CD4-positive, alpha-beta T cell treated with Interleukin-1 beta for 1 hour (primary cell): Measurements from ENCODE around the gene RIPOR2.

Experiments used
- DNase-seq, 2 donors: peaks; one replicate each; pipeline ENCODE4 v3.0.0-alpha.2; 2020 to 2022

Gene RIPOR2

GRCh38 chr6:24844061-24844460, 91.7 kb downstream of the RIPOR2 start:
- DNase-seq = no peak

- no peak for DNase-seq
Measured at GRCh38 chr6:24840187-24840586, 95.6 kb downstream of the RIPOR2 start.

GRCh38 chr6:24838994-24839393, 96.8 kb downstream of the RIPOR2 start:
- no peak for DNase-seq

- DNase-seq = no peak
Measured at GRCh38 chr6:24838081-24838480, 97.7 kb downstream of the RIPOR2 start.

GRCh38 chr6:24836109-24836508, 99.7 kb downstream of the RIPOR2 start:
- DNase-seq = no peak

GRCh38 chr6:24833711-24834386, 101.9 kb downstream of the RIPOR2 start:
- DNase-seq = no peak

GRCh38 chr6:24832794-24833193, 103.0 kb downstream of the RIPOR2 start:
- no peak for DNase-seq

GRCh38 chr6:24831771-24832716, 103.7 kb downstream of the RIPOR2 start:
- DNase-seq = no peak

GRCh38 chr6:24829657-24830056, 106.1 kb downstream of the RIPOR2 start:
- DNase-seq = no peak

- DNase-seq = no peak
Measured at GRCh38 chr6:24827970-24828369, 107.8 kb downstream of the RIPOR2 start.

GRCh38 chr6:24827162-24827561, 108.6 kb downstream of the RIPOR2 start:
- no peak for DNase-seq

- no peak for DNase-seq
Measured at GRCh38 chr6:24825130-24825630, 110.6 kb downstream of the RIPOR2 start.

GRCh38 chr6:24824142-24824938, 111.4 kb downstream of the RIPOR2 start:
- no peak for DNase-seq

GRCh38 chr6:24823185-24823584, 112.6 kb downstream of the RIPOR2 start:
- DNase-seq = no peak

- no peak for DNase-seq
Measured at GRCh38 chr6:24822696-24823095, 113.1 kb downstream of the RIPOR2 start.

GRCh38 chr6:24821860-24822444, 113.8 kb downstream of the RIPOR2 start:
- no peak for DNase-seq

GRCh38 chr6:24818346-24818745, 117.4 kb downstream of the RIPOR2 start:
- DNase-seq = no peak

GRCh38 chr6:24809728-24810127, 126.0 kb downstream of the RIPOR2 start:
- no peak for DNase-seq

- no peak for DNase-seq
Measured at GRCh38 chr6:24807584-24807983, 128.2 kb downstream of the RIPOR2 start.

- DNase-seq = no peak
Measured at GRCh38 chr6:24802271-24803059, 133.3 kb downstream of the RIPOR2 start.

GRCh38 chr6:24799541-24799915, 136.2 kb downstream of the RIPOR2 start:
- DNase-seq = no peak
